Activated T-cell treated with anti-CD3 and anti-CD28 coated beads, Interleukin-2, amount 50 U/mL, for 24 hours (primary cell): ENCODE data around the gene MAGEB4.

Source experiments
- DNase-seq: peaks from one replicate; pipeline ENCODE4 v3.0.0-alpha.2; 2020
- H3K27ac Mint-ChIP-seq: 2 replicates; pipeline ENCODE4 v1.8.0; 2020; ENCODE audit warnings: mild to moderate bottlenecking, mixed read lengths
- H3K27me3 Mint-ChIP-seq: 2 replicates; pipeline ENCODE4 v1.8.0; 2020; ENCODE audit warnings: mixed read lengths
- H3K36me3 Mint-ChIP-seq: 2 replicates; pipeline ENCODE4 v1.8.0; 2020; ENCODE audit warnings: low read depth, mixed read lengths
- H3K4me1 Mint-ChIP-seq: 2 replicates; pipeline ENCODE4 v1.8.0; 2020; ENCODE audit warnings: low read depth, mixed read lengths
- H3K4me3 Mint-ChIP-seq: 2 replicates; pipeline ENCODE4 v1.8.0; 2020; ENCODE audit warnings: mild to moderate bottlenecking, moderate library complexity, mixed read lengths
- H3K9me3 Mint-ChIP-seq: 2 replicates; pipeline ENCODE4 v1.8.0; 2020; ENCODE audit warnings: mixed read lengths

MAGEB4 gene

DNA sequence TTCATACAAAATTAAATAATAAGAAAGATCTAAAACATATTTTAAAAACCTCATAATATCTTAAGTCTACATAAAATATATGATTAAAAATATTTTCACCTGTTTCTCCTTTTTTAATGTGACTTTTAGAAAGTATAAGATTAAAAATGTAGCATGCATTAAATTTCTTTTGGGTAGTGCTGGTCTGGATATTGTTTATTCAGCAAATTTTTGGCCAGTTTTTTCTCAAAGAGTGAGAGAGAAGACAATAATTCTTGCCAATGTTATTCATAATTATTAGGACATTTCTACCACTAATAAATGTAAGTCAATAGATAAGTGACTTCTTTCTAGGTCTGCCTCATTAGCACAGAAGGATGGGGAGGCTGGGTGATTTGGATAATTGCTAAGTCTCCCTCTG lies 19.2 kb downstream of the MAGEB4 start:
- no peaks in the 10 kb centered on the region for H3K36me3 Mint-ChIP-seq
- H3K27ac Mint-ChIP-seq = no peak overlapping the region
- peaks cover 8% of the 10 kb centered on the region for H3K27me3 Mint-ChIP-seq
- no peaks in the 10 kb centered on the region for H3K9me3 Mint-ChIP-seq
- DNase-seq = no peak
- H3K4me1 Mint-ChIP-seq = no peaks in the 10 kb centered on the region
- H3K4me3 Mint-ChIP-seq = no peak overlapping the region

DNA sequence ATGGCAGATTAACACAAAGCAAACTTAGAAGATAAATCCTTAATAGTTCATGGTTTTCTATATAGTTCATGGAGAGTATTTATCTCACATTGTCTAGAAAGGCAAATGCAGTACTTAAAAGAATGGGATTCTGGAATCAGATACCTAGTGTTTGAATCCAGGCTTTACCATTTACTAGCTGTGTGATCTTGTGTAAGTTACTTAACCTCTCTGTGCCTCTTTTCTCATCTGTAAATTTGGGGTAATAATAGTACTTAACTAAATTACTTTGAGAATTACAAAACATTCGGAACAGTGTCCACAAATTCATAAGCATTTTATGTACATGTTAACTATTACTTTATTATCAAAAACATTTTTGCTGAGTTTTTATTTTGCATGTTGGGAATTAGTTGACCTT lies 21.0 kb downstream of the MAGEB4 start:
- Mint-ChIP-seq H3K4me3 (no peak overlapping the region), H3K27me3 (peaks cover 5% of the 10 kb centered on the region), H3K36me3 (no peaks in the 10 kb centered on the region), H3K4me1 (no peaks in the 10 kb centered on the region), H3K9me3 (no peaks in the 10 kb centered on the region), H3K27ac (no peak overlapping the region)
- DNase-seq = no peak

DNA sequence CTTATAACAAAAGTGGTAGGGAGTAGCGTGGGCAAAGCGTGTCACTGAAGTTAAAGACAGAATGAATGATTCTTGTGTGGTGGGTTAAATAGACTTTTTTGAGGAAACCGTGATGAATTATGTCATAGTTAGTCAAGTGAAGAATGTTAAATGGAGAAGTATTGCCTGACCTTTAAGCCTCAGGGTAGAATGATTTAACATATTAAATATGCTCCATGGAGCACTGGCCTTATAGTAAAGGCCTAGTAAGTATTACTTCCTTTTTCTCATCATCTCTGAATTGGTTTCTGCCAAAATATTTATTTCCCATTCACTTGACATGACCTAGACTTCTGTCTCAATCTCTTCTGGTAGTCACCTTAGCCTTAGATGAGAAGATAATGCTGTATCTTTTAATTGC lies 28.8 kb downstream of the MAGEB4 start:
- Mint-ChIP-seq H3K9me3 (no peaks in the 10 kb centered on the region), H3K36me3 (no peaks in the 10 kb centered on the region), H3K4me3 (no peak overlapping the region), H3K27me3 (peaks cover 22% of the 10 kb centered on the region), H3K27ac (no peak overlapping the region), H3K4me1 (no peaks in the 10 kb centered on the region)
- DNase-seq = no peak

DNA sequence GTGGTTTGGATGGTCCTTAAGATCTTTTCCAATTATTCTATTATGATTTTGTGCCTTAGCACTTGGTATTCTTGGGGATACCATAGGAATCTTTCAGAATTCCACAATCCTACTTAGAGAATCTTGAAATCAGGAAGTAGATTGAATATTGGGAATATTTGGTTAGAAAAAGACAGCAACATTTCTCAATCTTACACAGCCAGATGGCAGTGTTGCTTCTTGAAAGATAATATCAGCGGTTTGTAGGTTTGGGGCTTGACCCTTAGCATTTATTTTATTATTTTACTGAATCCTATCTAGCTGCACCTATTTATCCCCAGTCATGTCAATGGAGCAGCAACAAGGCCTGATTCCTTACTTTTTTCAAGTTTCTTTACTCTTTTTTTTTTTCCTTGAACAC lies 33.7 kb downstream of the MAGEB4 start:
- no peak overlapping the region for H3K4me3 Mint-ChIP-seq
- H3K27ac Mint-ChIP-seq = no peak overlapping the region
- peaks cover 5% of the 10 kb centered on the region for H3K4me1 Mint-ChIP-seq
- DNase-seq = no peak
- H3K27me3 Mint-ChIP-seq = peaks cover 16% of the 10 kb centered on the region
- no peaks in the 10 kb centered on the region for H3K36me3 Mint-ChIP-seq
- no peaks in the 10 kb centered on the region for H3K9me3 Mint-ChIP-seq

- Mint-ChIP-seq H3K4me3 (no peak overlapping the region), H3K36me3 (no peaks in the 10 kb centered on the region), H3K4me1 (peaks cover 5% of the 10 kb centered on the region), H3K27ac (no peak overlapping the region), H3K9me3 (no peaks in the 10 kb centered on the region), H3K27me3 (peaks cover 10% of the 10 kb centered on the region)
- DNase-seq = no peak
These were observed 36.6 kb downstream of the MAGEB4 start for GRCh38 chrX:30278365-30278764.

GRCh38 chrX:30280428-30280827 lies 38.6 kb downstream of the MAGEB4 start:
- Mint-ChIP-seq H3K36me3 (no peaks in the 10 kb centered on the region), H3K4me3 (no peak overlapping the region), H3K27ac (no peak overlapping the region), H3K27me3 (peaks cover 16% of the 10 kb centered on the region), H3K4me1 (peaks cover 7% of the 10 kb centered on the region), H3K9me3 (no peaks in the 10 kb centered on the region)
- no peak for DNase-seq

GRCh38 chrX:30282527-30282926 lies 40.7 kb downstream of the MAGEB4 start:
- peaks cover 7% of the 10 kb centered on the region for H3K4me1 Mint-ChIP-seq
- H3K36me3 Mint-ChIP-seq = no peaks in the 10 kb centered on the region
- H3K27me3 Mint-ChIP-seq = peaks cover 8% of the 10 kb centered on the region
- no peaks in the 10 kb centered on the region for H3K9me3 Mint-ChIP-seq
- H3K4me3 Mint-ChIP-seq = no peak overlapping the region
- no peak for DNase-seq
- H3K27ac Mint-ChIP-seq = no peak overlapping the region

DNA sequence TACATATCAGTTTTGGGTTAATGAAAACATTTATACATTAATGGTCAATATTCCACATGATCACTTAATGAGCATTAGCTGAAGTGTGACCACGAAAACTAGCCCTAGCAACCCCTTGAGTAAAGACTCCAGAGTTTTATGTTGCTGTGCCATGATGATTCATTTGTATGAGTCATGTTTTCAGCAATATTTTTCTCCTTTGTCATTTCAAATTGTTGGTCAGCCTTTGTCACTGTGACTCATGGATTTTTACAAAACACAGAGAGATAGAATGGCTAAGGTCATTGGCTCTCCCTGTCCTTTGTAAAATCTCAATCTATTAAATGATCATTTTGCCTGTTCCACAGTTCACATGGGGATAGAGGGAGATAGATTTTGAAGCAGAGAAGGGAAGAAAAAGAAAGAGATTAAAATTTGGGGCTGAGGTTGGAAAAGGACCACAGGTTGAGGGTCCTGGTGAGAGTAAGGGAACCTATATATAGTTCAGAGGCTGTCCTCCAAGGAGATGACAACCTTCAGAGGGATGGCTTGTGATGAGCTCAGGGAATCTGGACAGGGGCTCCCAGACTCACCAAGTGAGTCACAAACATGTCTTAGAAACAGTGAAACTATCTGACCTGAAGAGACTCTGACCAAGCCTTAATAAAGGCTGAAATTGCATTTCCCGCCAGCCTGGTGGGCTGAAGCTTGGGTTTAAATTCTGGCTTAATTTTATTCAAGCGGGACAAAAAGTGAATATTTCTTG lies 41.8 kb downstream of the MAGEB4 start:
- no peak for DNase-seq
- Mint-ChIP-seq H3K27me3 (peaks cover 9% of the 10 kb centered on the region), H3K36me3 (no peaks in the 10 kb centered on the region), H3K4me1 (peaks cover 7% of the 10 kb centered on the region), H3K27ac (peak overlapping the region; percentile 6), H3K9me3 (no peaks in the 10 kb centered on the region), H3K4me3 (no peak overlapping the region)
